RWPE1 (cell line): ENCODE measurements around the gene TBC1D1.
A peak's percentile ranks its signal among the peaks of the same experiment; 100 is the strongest.

Experiments
- CTCF ChIA-PET: fragments of 350-600 bp; sonication (Branson Sonifier 250); formaldehyde crosslinking; extraction: SDS; loops from one replicate; lab custom pipeline; 2021; lab: Yijun Ruan, JAX
- POLR2A ChIA-PET: fragments of 400-600 bp; formaldehyde crosslinking; extraction: SDS; loops from one replicate; lab custom pipeline; 2020; ENCODE audit warnings: antibody characterized with exemption; ENCODE audit not compliant: low non-redundant PET; lab: Yijun Ruan, JAX
- DNase-seq: peaks from one replicate; pipeline ENCODE4 v3.0.0; 2012; ENCODE audit warnings: low spot score
- H3K27ac ChIP-seq: fragments of 450-650 bp; 2 replicates; pipeline ENCODE4 v1.5.1; 2017
- TF ChIP-seq, protein P1 (sequence below): fragments of 450-650 bp; conservative IDR thresholded peaks from 2 replicates; pipeline ENCODE4 v1.5.1; 2017; ENCODE audit warnings: low read depth, mild to moderate bottlenecking

Gene TBC1D1

DNA sequence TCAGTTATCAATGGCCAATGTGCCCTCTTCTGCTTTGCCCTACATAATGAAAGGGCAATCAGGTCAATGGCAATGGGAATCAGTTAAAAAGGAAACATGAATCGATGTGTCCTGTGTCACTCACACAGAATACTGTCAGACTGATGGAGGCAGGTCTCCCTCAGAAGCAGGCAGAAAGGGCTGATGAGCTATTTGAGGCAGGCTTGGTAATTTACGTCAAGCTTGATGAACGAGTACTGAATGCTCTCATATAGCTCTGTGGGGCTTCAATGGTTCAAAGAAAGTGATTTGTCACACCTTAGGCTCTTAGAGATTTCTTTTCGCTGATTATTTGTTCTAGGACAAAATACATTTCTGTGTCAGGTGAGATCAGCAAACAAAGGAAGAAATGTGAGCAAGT, 22.6 kb upstream of the TBC1D1 start:
- POLR2A ChIA-PET = no interaction called here
- CTCF ChIA-PET = interaction anchor here (0.6 kb wide), 1 partner anchor 44 kb away, joined by 3 read pairs; no protein-coding TSS in a partner anchor
- DNase-seq = no peak
- no peak overlapping the region for H3K27ac ChIP-seq
- TF ChIP-seq, protein P1, sequence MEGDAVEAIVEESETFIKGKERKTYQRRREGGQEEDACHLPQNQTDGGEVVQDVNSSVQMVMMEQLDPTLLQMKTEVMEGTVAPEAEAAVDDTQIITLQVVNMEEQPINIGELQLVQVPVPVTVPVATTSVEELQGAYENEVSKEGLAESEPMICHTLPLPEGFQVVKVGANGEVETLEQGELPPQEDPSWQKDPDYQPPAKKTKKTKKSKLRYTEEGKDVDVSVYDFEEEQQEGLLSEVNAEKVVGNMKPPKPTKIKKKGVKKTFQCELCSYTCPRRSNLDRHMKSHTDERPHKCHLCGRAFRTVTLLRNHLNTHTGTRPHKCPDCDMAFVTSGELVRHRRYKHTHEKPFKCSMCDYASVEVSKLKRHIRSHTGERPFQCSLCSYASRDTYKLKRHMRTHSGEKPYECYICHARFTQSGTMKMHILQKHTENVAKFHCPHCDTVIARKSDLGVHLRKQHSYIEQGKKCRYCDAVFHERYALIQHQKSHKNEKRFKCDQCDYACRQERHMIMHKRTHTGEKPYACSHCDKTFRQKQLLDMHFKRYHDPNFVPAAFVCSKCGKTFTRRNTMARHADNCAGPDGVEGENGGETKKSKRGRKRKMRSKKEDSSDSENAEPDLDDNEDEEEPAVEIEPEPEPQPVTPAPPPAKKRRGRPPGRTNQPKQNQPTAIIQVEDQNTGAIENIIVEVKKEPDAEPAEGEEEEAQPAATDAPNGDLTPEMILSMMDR = no peak

DNA sequence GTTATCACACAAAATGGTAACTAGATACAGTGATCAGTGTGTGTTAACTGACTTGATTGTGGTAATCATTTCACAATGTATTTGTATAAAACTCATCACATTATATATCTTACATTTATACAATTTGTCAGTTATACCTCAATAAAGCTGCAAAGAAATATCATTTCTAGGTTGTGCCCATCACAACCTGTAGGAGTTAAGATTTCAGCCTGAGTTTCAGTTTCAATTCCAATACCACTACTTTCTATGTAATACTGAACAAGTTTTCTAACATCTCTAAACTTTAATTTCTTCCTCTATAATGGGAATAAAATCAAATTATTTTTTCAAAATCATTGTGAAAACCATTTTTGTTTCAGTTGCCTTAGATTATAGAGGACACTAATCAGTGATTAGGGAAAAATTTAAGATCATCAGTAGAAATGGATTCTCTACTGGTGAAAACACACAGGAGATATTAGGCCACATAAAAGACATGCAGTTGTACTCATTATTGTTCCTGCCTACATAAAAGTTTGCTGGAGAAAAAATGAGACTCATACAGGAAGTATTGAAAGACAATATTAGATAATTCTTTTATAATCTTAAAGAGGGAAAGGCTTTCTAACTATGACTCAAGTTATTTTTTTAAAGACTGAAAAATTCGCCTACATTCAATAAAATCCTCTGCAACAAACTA, 18.4 kb upstream of the TBC1D1 start:
- TF ChIP-seq, protein P1 = no peak
- no peak for DNase-seq
- POLR2A ChIA-PET = no interaction called here
- CTCF ChIA-PET = no interaction called here
- H3K27ac ChIP-seq = no peak overlapping the region

DNA sequence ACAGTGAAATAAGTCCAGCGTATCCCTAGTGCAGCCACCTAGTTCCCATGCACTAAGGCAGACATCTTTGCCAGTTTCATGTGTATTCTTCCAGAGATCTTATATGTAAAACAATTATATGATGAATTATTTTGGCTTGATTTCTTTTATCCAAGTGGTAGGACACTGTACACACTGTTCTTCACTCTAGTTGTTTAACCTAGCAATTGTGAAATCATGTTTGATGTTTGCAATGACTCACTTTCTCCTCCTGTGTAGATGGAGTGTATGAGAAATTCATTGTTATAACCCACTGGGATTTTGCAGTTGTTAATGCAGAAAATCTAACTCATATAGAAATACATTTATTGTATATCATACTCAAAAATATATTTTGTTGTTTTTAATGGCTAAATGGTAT, 17.5 kb upstream of the TBC1D1 start:
- peak; percentile 68 for DNase-seq
- ChIA-PET POLR2A (no interaction called here), CTCF (no interaction called here)
- no peak overlapping the region for H3K27ac ChIP-seq
- TF ChIP-seq, protein P1 = no peak

DNA sequence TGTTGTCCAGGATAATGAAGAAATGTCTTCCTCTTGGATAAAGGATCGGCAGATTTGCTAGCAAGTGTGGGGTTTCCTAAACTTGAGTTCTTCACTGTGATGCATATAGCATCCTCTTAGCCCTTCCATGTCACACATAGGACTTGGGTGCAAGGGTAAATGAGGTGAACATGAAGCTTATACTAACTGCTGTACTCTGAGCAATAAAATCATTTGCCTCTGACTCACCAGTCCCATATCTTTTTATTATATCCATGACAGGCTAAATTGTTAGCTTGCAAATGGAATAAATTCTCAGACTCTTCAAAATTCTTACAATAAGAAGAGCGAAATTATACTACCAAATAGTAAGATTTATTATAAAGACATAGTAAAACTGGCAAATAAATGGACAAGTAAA, 14.7 kb upstream of the TBC1D1 start:
- no peak for DNase-seq
- TF ChIP-seq, protein P1 = no peak
- POLR2A ChIA-PET = no interaction called here
- H3K27ac ChIP-seq = no peak overlapping the region
- CTCF ChIA-PET = interaction anchor here (0.5 to 0.7 kb wide), 2 partner anchors 18 to 46 kb away, joined by 3 to 5 read pairs; no protein-coding TSS in a partner anchor

DNA sequence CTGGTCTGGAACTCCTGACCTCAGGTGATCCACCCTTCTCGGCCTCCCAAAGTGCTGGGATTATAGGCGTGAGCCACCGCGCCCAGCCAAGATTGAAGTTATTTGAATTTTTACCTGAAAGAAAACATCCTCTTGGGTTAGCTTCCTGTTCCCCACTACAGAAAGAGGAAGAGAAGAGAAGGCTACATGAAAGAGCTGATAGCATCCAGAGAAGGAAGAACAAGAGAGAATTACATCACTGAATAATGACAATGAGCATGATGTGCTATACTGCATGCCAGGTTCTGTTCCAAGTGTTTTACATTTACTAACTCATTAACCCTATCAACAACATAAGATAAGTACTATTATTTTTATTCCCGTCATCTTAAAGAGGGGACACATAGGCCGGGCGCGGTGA, 11.5 kb upstream of the TBC1D1 start:
- no peak for DNase-seq
- TF ChIP-seq, protein P1 = no peak
- ChIA-PET POLR2A (no interaction called here), CTCF (interaction anchor here (0.6 kb wide), 1 partner anchor 281 kb away, joined by 3 read pairs; no protein-coding TSS in a partner anchor)
- H3K27ac ChIP-seq = no peak overlapping the region

DNA sequence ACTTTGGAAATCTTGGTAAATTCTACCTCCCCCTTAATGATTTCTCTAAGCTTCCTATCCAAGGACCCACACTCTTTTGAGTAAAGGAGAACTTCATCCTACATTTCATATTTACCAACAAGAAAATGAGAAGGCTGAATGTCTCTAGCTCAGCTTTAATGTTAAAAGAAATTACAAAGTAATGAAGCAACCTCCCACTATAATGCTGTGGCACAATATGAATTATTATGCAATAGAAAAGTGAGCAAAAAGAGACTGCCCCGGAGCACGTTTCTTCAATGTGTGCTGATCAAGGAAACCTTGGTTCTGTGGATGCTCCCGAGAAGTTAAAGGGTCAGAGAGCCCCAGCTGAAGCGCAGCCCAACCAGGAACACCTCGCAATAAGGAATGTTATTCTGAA, 9.1 kb upstream of the TBC1D1 start:
- ChIA-PET CTCF (no interaction called here), POLR2A (no interaction called here)
- no peak overlapping the region for H3K27ac ChIP-seq
- no peak for DNase-seq
- TF ChIP-seq, protein P1 = no peak
